Stimulated activated CD8-positive, alpha-beta memory T cell treated with anti-CD3 and anti-CD28 coated beads, Interleukin-7, amount 100 ng/mL, for 1 hour (primary cell): ENCODE measurements around the gene MTX1.
"Not testable (repeated sequence)": the region's sequence is repeated elsewhere in the genome, so short reads cannot be mapped to it uniquely, and the experiment has no call there.

Experiments
- DNase-seq, 2 donors: peaks; one replicate each; pipeline ENCODE4 v3.0.0-alpha.2; 2020; ENCODE audit warnings: low read depth in 2 of 2

The MTX1 gene

DNA sequence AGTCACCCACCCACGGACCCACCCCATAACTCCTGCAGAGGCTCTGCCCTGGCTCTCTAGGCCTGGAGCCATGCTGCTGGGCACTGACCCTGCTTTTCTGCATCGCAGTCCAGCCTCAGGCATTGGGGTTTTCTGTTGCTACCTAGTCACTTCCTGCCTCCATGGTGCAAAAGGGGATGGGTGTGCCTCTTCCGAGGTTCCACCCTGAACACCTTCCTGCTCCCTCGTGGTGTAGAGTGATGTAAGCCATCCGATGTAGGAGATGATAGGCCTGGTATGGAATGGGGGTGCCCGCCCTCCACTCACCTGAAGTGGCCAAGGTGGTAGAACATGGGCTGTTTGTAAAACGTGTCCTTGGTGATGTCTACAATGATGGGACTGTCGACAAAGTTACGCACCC lies 26.9 kb downstream of the MTX1 start:
- not testable (repeated sequence) for DNase-seq

GRCh38 chr1:155236451-155236850 lies 28.0 kb downstream of the MTX1 start:
- DNase-seq = no peak

GRCh38 chr1:155241069-155241679 lies 32.7 kb downstream of the MTX1 start:
- peak in 1 of 2 donors; percentile 42 for DNase-seq

DNA sequence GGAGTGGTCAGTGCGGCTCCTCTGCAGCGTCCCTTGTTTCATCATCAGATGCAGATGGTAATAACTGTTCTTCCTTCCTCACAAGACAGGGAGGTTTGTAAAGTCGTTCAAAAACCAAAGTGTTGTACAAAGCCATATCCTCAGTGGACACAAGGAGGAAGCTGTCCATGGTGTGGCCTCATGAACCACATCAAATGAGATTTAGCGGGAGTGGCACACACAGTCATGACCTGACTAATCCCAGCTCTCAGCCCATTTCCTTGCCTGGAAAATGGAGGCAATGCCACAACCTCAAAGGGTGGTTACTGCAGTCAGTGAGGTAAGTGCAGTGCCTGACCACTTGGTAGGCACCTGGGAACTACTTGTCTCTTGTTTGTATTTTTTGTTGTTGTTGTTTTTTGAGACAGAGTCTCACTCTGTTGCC lies 33.4 kb downstream of the MTX1 start:
- no peak for DNase-seq

DNA sequence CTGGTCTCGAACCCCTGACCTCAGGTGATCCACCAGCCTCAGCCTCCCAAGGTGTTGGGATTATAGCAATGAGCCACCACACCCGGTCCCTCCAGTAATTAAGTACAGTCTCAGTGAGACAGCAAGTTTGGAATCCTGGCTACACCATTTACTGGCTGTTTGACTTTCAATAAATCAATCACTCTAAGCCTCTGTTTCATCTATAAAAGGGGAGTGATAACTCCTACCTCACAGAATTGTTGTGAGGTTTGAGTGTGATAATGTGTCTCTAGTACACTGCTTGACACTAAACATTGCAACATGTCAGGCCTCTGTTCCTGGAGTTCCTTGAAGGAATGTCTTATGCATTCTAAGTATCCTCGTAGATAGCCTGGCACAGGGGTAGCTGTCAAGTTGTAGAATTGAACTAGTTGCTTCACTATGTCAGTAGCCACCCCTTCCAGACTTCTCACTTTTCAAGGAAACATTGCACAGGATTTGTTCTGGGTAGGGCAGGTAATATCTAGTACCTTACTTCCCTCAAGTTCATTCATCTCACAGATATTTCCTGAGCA lies 34.4 kb downstream of the MTX1 start:
- DNase-seq = no peak

DNA sequence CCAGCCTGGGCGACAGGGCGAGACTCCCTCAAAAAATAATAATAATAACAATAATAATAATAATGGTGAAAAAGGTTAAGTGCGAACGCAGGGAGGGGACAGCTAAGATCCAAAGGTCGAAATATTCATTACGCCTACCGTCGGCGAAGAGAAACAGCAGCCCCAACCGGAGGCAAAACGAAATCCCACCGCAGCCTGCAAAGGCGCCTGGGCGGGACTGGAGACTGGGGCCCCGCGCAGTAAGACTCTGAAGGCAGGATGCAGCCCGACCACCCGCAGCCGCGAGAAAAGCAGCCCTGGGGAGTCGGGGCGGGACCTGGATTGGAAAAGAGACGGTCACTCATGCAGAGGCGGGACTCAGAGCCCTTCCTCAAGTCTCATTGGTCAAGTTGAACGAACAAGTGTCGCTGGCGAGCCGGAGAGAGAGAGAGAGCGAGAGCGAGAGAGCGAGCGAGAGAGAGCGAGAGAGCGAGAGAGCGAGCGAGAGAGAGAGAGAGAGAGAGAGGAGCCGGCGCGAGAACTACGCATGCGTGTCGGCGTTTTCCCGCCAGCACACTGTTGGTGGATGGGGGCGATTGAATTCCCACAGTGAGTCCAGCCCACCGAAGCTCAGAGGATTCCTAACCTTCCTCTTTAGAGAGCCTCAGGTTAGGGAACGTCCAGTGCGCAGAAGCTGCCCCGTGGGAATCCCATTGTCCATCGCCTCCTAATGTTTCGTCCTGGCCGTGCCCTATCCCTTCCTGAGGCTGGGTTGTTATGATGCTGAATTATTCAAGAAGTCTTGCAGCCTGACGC lies 36.1 kb downstream of the MTX1 start:
- DNase-seq = peak; percentile 84 to 86

- no peak for DNase-seq
Observed at GRCh38 chr1:155245163-155245524, 36.6 kb downstream of the MTX1 start.

GRCh38 chr1:155246796-155247195 lies 38.3 kb downstream of the MTX1 start:
- DNase-seq = not testable (repeated sequence)

DNA sequence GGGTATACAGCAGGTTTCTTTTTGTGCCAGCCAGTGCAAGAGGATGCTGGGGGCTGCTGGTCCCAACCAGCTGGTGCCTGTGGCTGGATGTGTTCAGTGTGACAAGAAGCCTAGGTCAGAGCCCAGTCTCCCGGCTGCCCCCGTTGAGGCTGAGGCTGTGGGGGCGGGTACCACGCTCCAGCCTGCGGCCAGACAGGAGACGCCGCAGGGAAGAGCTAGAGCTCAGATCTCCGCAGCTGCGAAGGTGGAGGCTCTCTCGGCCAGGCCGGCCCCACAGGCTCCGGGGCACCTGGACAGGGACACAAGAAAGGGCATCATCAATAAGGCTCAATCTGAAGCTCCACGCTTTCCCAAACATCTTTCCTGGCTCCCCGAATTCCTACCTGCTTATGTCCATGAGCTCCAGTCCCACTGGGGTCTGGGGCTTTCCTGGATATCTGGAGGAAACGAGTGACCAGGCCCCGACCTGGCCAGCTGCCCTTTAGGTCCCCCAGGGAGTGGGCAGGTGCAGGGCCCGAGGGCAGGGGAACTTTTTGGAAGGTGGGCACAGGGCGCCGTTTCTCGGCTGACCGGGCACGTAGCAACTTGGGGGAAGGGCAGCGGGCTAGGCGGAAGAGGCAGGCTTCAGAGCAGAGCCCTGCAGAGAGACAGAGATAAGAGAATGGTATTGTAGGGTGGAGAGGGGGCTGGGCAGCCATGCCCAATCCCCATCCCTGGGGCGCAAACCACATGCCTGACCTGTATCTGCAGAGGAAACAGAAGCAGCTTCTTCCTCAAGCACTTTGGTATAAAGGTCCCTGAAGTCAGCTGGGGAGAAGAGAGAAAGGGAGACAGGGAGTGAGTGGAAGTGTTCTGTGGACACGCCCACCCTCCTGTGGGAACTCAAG lies 39.4 kb downstream of the MTX1 start:
- no peak for DNase-seq

DNA sequence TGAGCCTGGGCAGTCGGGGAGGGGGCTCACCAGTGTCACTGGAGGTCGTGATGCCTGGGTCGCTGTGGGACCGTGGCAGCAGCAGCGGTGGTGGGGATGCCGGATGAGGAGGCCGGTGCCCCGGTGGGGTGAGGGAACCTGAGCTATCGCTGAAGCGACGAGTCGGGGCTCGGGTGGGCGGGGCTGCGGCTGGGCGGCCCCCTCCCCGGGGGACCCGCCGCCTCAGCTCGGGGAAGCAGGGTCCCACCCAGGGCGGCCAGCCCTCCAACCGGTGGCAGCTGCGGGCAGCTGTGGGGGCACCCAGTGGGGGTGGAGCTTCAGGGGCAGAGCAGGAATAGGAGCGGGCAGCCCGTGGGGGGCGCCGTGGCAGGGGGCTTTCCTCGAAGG lies 41.7 kb downstream of the MTX1 start:
- DNase-seq = no peak

- DNase-seq = peak; percentile 88 to 96
Observed at GRCh38 chr1:155250633-155251449, 42.3 kb downstream of the MTX1 start.

GRCh38 chr1:155251566-155251965 lies 43.1 kb downstream of the MTX1 start:
- no peak for DNase-seq

DNA sequence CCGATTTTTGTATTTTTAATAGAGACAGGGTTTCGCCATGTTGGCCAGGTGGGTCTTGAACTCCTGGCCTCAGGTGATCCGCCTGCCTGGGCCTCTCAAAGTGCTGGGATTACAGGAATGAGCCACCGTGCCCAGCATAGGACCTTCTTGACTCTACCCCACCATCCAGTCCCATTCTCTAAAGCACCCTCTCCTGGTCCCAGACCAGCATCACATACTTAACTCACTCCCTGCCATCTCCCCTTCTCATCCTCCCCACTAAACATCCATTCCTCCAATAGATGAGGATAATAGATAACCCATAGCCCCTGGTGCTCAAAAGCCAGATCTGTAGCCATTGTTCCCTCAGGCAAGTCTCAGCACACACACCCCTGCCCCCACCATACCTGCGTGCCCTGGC lies 44.7 kb downstream of the MTX1 start:
- no peak for DNase-seq

- DNase-seq = no peak
Observed at GRCh38 chr1:155253797-155254196, 45.3 kb downstream of the MTX1 start.

- no peak for DNase-seq
Observed at GRCh38 chr1:155254228-155254713, 45.8 kb downstream of the MTX1 start.

GRCh38 chr1:155254714-155255242 lies 46.3 kb downstream of the MTX1 start:
- DNase-seq = no peak

DNA sequence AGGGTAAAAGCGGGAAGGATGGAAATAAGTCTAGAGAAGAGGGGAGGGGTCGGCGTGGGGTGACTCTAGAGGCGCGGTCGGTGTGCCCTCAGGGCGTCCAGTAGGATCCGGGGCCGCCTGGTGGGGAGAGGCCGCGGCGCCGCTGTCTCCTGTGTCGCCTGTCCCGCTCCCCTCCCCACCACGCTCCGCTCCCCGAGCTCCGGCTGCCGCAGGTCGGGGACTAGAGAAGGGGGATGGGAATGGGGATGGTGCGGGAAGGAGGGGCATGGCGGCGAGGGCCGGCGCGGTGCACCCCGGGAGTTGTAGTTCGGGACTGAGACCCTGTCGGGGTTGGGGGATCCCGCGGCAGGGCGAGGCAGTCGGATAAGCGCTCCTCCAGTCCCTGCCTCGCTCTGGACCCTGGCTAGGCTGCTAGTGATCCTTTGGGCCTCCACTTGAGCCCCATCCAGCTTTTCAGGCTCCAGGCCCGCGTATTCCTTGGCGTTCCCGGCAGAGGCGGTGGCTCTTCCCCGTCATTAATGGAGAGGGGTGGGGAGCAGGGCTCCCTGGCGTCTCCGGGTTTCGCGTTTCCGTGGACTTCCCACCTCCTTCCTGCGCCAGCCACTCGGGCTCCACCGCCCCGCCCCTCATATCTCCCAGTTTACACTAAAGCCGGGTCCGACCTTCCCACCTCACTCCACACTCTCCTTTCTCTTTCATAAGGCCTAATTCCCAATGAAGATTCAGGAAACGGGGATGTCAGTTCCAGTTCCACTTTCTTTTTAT lies 46.9 kb downstream of the MTX1 start, which contains the start of gene ENTREP3:
Gene ENTREP3 (minus strand): TSS at position 241 of the 765 bp plus-strand sequence. CDS start 606 bp downstream, outside the sequence.
- peak in 1 of 2 donors; percentile 47 for DNase-seq

GRCh38 chr1:155256058-155256852 lies 47.8 kb downstream of the MTX1 start:
- DNase-seq = no peak

DNA sequence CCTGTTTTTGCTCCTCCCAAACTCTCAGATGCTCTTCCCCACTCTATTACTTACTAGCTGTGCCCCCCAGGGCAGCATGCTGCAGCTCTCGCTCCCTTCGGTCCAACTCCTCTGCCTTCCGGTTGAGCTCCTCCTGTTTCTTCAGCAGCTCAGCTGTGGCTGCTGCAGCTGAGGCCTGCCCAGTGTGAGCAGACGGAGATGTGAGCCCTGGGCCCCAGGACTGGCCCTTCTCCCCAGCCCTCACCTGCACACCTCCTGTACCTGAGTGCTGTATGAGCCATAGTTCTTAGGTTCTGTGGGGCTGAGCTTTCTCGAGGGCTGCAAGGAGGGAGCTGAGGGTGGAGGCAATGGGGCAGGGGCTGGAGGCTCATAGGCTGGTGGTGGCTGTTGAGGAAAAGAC lies 51.8 kb downstream of the MTX1 start:
- DNase-seq = no peak
